Measurements from ENCODE around the gene SLC39A11. TPM values are rescaled to one million over a fixed set of nuclear protein-coding genes. Genes with fewer than 3 reads are reported as not detected.

SLC39A11 gene
- total and polyA plus RNA-seq, 2 of the 13 experiments (the other 11 are each of a cell fraction or from before 2014, with no cell fraction given), result 17.2 to 31.5 TPM

- TF ChIP-seq HOXA3 (CRISPR knock-in tag; IDR thresholded peaks at IDR 0.05) (0 out of 2 replicates have a peak, but pooled peaks have one; percentile 42), SRY (CRISPR knock-in tag; IDR thresholded peaks at IDR 0.05) (no peak), MAZ (IDR thresholded peaks at IDR 0.05; ENCODE audit: borderline replicate concordance, low read depth, low read length) (no peak), MAZ (CRISPR knock-in tag; IDR thresholded peaks at IDR 0.05; ENCODE audit: low read depth) (no peak), ZNF749 (CRISPR knock-in tag; IDR thresholded peaks at IDR 0.05; ENCODE audit: borderline replicate concordance) (no peak), ZNF547 (CRISPR knock-in tag; IDR thresholded peaks at IDR 0.05) (no peak), ZNF772 (CRISPR knock-in tag; IDR thresholded peaks at IDR 0.05) (peak; percentile 11; the same call in 1 of the 2 replicates), SALL1 (CRISPR knock-in tag; IDR thresholded peaks at IDR 0.05) (peak; percentile 42; the same call in 1 of the 2 replicates), MAFF (IDR thresholded peaks at IDR 0.05; ENCODE audit: low read depth, low read length) (no peak), FOXA3 (CRISPR knock-in tag; IDR thresholded peaks at IDR 0.05) (peak; percentile 16; the same call in 1 of the 2 replicates), MIER2 (CRISPR knock-in tag; IDR thresholded peaks at IDR 0.05) (peak; percentile 40; the same call in 1 of the 2 replicates), CSRNP1 (CRISPR knock-in tag; IDR thresholded peaks at IDR 0.05) (no peak), ZBTB7B (CRISPR knock-in tag; IDR thresholded peaks at IDR 0.05) (peak; percentile 60; the same call in 1 of the 2 replicates), ZSCAN20 (CRISPR knock-in tag; IDR thresholded peaks at IDR 0.05; ENCODE audit: borderline replicate concordance) (no peak), PHF21A (CRISPR knock-in tag; IDR thresholded peaks at IDR 0.05) (peak; percentile 28; the same call in 1 of the 2 replicates), FOXM1 (CRISPR knock-in tag; IDR thresholded peaks at IDR 0.05) (no peak), ATF5 (CRISPR knock-in tag; IDR thresholded peaks at IDR 0.05; ENCODE audit: low read depth) (no peak), ZNF138 (CRISPR knock-in tag; IDR thresholded peaks at IDR 0.05; ENCODE audit: low read depth) (0 out of 2 replicates have a peak, but pooled peaks have one; percentile 44), TCF7 (IDR thresholded peaks at IDR 0.05; ENCODE audit: low read depth) (peak; percentile 64; the same call in 1 of the 2 replicates), ONECUT2 (CRISPR knock-in tag; IDR thresholded peaks at IDR 0.05) (0 out of 2 replicates have a peak, but pooled peaks have one; percentile 15)
Measured at GRCh38 chr17:72665852-72666851, 426.3 kb downstream of the SLC39A11 start (continued).

Data from HepG2 (cell line).